GM18526 (cell line): Measurements from ENCODE around the gene CHST2.

ENCODE experiments used
- POLR2A ChIP-seq: IDR thresholded peaks from 3 replicates; pipeline ENCODE4 v1.6.1; 2011; ENCODE audit not compliant: insufficient read length; ENCODE audit errors: extremely low read depth

CHST2 gene

GRCh38 chr3:143170074-143170473, 50.5 kb downstream of the CHST2 start:
- no peak for TF ChIP-seq POLR2A

GRCh38 chr3:143170676-143171075, 51.1 kb downstream of the CHST2 start:
- no peak for TF ChIP-seq POLR2A

DNA sequence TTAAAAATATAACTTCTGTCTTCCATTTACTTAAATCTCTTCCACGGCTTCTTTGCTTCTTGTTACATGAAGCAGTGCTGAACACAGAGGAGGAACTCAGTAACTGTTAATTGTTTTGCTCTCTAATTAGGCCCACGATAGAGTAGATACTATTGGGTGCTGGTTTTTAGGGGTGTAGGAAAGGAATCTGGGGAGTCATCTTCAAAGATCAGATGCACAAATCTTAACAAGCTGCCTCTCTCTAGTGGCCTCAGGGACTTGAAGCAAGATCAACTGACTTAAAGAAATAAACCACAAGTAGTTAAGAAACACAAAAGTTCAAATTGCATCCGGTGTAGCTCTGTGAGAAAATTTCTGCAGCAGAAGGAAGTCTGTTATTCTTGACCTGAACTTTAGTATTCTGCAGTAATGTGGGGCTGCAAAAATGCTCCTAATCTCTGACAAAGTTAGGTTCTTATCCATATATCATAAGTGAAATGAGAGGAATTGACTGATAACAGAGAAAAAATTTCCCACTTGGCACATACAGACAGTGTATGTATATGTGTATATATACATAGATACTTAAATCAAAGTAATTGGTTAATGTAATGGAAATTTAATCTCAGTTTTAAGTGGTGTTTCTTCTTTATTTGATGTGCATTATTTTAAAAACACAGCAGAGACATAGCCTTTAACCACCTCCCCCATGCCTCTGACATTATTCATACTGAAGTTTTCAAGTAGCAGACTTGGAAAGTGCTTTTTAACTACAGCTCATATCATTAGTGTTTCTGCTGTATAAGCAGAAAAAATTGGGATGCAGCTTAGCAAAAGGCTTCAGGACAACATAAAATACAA, 51.8 kb downstream of the CHST2 start:
- TF ChIP-seq POLR2A = no peak

DNA sequence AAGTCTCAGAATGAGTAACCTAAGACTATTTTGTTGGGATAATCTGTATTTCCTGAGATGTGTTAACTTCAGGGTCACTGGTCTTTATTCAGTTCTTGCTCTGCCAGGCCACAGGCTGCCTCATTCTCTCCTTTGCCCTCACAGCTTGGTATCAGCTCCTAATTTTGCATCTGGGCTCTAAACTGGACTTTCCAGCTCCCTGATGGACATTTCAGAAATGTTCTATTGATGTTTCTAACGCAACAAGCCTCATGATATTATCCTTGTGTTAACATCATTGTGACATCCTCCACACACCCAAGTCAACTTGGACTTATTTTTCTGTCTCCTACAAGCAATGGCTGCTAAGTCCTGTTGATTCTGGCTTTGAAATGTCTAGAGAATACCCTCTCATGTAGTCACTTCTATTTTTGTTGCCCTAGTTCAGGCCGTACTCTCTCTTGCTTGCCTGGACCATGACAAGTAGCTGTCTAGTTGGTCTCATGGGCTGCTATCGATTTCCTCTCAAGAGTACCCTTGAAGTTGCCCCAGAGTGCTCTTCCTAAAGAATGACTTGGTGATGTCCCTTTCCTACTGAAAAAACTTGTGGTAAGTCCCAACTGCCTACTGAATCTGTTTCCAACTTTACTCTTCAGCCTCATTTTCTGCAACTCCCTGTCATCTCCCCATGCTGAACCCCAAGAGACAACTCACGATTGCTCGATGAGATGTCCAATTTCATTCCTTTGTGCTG, 52.7 kb downstream of the CHST2 start:
- no peak for TF ChIP-seq POLR2A

- no peak for TF ChIP-seq POLR2A
Observed at GRCh38 chr3:143172795-143173145, 53.2 kb downstream of the CHST2 start.

DNA sequence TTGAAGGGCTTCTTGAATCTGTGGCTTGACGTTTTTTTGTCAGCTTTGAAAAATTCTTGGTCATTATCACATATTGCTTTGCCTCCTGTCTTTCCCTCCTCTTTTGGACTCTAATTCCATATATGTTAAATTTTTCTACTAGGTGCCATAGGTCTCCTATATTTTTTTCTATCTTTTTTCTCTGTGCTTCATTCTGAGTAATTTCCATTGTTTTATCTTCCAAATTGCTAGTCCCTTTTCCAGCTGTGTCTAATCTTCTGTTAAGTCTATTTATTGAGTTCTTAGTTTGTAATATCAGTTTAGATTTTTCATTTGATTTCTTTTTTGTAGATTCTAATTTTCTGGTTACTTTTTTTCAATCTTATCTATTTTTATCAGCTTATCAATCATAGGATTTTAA, 53.7 kb downstream of the CHST2 start:
- TF ChIP-seq POLR2A = no peak
